ENCODE data around the gene ATAD3A.
"Not testable (repeated sequence)": the region's sequence is repeated elsewhere in the genome, so short reads cannot be mapped to it uniquely, and the experiment has no call there.

The ATAD3A gene

DNA sequence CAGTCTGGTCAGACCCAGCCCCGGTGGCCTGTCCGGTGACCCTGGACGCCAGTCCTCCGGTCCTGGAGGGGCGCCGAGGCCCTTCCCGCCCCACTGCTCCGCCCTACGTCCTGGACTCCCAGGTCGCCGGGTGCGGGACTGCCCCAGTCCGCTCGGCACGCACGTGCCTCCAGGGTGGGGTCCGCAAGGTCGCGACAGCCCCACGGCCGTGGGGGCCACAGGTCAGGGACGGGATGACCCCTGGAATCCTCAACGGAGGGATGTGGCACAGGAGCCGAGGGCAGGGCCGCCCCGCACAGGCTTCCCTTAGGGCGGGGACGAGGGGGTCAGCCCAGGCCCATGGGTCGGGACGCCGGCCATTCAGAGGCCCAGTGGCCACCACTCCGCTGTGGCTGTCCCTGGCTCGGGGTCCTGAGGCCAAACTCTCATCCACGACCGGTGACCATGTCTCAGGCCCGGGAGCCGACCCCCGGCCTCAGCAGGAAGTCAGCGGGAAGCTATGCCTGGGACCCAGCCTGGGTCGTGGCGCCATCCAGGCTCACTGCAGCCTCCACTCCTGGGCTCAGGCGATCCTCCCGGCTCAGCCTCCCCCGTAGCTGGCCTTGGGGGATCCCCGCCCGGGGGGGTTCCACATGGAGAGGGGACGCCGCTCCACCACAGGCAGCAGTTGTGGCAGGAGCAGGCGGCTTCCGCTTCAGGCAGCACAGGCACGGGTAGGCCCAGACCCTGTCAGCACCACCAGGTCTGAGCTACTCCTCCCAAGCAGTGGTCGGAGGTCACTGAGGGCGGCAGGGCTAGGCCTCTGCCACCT, 29.1 kb downstream of the ATAD3A start:
- DNase-seq: no peak

GRCh38 chr1:1541956-1542765, 30.2 kb downstream of the ATAD3A start:
- no peak for DNase-seq

- DNase-seq: no peak
Observed at GRCh38 chr1:1542766-1543705, 31.1 kb downstream of the ATAD3A start.

GRCh38 chr1:1543706-1544099, 31.7 kb downstream of the ATAD3A start:
- no peak for DNase-seq

DNA sequence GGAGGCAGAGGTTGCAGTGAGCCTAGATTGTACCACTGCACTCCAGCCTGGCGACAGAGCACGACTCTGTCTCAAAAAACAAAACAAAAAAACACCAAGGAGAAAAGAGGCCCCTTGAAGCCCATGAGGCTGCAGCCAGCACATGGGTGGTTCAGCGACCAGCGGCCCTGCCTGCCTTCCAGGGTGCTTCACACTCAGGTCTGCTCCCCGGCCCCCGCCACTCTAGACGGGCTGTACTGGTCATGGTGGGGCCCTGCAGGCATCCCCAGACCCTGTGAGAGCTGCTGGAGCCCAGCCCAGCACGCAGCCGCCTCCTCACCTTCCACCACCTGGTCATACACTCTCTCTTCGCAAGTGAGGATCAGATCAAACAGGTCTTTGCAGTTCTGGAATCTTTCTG, 32.6 kb downstream of the ATAD3A start:
- no peak for DNase-seq

- DNase-seq: no peak
Observed at GRCh38 chr1:1545946-1546737, 34.2 kb downstream of the ATAD3A start.

DNA sequence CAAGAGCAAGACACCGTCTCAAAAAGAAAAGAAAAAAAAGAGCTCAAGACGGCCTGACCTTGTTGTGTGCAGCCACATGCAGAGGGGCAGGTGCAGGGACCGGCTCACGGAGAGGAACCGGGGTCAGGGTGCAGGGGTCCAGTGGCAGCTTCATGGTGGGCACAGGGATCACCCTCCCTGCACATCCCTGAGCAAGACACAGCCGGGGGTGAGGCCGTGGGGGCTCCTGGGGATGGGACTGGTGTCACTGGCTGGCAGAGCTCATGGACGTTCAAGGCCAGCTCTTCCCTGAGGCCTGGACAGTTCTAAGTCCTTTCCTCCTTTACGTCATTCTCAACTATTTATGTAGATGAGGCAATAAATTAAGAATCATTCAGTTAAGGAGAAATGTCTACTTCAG, 35.0 kb downstream of the ATAD3A start:
- no peak for DNase-seq

GRCh38 chr1:1547476-1547875, 35.5 kb downstream of the ATAD3A start:
- no peak for DNase-seq

DNA sequence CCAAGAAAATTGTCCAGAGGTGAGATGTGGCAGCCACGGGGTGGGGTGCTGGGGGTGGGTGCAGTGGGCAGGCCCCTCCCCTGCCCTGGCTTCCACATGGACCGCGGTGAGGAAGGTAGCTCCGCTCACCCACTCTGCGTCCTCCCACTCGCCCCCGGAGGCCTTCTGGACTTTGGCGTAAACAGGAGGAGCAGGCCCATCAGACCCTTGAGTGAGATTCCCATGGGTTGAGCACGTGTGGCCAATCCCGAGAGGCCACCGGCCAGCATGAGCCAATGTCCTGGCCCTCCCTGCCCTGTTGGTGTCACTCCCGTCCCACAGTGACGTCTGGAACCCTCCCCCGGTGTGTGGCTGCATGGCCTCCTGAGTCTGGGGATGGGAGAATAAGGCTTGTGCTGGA, 36.6 kb downstream of the ATAD3A start:
- no peak for DNase-seq

GRCh38 chr1:1550087-1550486, 38.1 kb downstream of the ATAD3A start:
- no peak for DNase-seq

DNA sequence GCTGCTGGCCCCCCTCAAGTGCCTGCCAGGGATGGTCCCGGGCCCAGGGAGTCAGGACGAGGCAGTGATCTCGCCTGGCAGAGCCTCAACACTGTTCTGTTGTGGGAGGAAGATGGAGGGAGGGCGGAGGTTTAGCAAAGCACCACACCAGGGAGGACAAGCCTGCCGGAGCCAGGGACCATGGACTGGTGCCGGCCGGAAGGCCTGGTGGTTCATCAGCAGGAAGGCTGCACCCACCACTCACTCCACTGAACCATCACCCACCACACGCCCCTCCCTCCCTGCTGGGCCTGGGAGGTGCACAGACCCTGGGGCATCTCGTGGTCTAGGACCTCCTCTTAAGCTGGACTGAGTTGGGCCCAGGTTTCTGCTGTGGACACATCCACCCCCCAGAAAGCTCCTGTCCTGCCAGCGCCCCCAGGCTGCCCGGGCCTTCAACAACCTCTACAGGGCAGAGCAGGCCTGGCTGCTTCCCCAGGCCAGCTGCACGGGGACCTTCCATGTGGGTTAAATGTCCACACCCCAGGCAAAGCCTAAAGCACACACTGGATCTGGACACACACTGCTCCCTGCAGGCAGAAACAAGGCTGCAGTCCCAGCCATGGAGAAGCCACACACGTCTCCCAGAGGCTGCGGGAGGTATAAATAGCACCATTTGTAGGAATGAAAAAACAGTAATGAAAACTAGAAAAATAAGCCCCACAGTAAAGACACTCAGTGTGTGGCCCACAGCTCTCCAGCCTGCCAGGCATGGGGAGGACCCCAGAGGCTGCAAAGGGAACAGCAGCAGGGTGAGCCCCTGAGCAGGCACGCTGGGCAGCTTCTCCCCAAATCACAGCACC, 38.9 kb downstream of the ATAD3A start:
- no peak for DNase-seq

DNA sequence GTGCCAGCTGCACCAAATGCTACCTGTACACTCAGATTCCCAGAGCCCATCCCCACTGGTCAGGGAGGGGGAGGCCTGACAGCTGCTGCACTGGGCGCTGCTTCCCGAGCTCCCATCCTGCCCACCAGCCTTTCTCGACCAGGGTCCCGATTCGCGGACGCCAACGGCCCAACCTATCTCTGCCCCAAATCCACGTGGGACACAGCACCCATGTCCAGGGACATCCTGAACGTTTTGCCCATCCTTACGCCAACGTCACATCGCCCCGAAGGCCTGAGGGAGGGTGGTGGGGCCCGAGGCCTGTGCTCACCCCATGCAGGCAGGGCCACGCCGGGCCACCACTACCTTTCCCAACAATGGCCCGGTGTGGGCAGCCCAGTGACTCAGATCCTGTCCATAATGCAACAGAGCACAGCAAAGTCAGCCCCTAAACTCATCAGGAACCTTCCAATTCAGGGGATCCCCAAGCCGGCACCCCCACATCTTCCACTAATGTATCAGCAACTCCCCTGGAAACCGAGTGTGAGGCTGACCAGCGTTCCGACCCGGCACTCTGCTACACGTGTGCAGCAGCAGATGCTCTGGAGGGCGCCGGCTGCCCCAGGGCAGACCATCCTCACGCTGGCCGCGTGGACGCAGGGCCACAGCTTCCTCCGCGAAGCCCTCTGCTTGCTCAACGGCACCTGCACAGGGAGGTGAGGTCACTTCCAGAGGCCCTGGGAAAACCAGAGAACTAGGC, 39.7 kb downstream of the ATAD3A start:
- DNase-seq: no peak

DNA sequence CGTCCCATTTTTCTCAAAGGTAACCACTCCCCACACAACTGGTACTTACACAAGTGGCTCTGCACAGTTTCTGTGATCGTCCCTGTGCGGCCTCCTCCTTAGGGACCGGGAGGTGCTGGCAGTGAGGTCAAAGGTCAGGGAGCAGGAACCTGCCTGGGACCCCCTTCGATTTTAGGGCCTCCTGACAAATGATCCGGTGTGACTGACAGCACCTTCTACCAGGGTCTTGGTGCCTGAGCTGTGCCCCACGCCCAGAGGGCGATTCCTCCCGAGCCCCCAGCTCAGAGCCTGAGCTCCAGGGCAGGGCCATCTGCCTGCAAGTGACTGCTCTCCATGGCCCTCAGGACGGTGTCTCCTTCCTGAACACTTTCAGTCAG, 40.3 kb downstream of the ATAD3A start:
- DNase-seq: no peak

GRCh38 chr1:1553821-1554494, 42.0 kb downstream of the ATAD3A start:
- DNase-seq: no peak

DNA sequence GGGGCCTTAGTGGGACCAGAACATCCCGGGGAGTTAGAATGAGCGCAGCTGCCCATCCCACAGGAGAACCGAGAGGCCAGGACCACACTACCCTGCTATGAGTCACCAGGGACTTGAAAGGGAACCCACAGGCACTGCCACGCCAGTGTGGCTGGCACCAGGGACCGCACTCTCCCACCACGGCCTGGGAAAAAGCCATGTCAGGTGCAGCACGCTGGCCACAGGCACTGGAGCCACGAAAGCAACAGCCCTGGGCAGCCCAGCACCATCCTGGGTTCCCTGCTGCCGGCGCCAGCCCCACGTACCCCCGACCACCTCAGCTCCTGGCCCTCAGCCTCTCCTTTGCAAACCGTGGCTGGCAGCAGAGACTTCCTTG, 42.6 kb downstream of the ATAD3A start:
- DNase-seq: no peak

GRCh38 chr1:1554926-1555915, 43.3 kb downstream of the ATAD3A start:
- no peak for DNase-seq

GRCh38 chr1:1556505-1556904, 44.5 kb downstream of the ATAD3A start:
- no peak for DNase-seq

- not testable (repeated sequence) for DNase-seq
Observed at GRCh38 chr1:1556961-1557360, 45.0 kb downstream of the ATAD3A start.

- DNase-seq: not testable (repeated sequence)
Observed at GRCh38 chr1:1557688-1558087, 45.7 kb downstream of the ATAD3A start.
